Sigmoid colon (tissue), 3 donors: ENCODE measurements around the gene OTC.

ENCODE experiments used
- POLR2A ChIP-seq, 2 donors: fragments of 450-650 bp; IDR thresholded peaks; one replicate each; pipeline ENCODE4 v1.6.1; 2016; ENCODE audit warnings: antibody characterized with exemption in 2 of 2, mild to moderate bottlenecking in 2 of 2, moderate library complexity in 2 of 2
- TF ChIP-seq, protein P1 (sequence below), 4 experiments: fragments of 450-650 bp in 3 of 4; fragments of 200-600 bp in 1 of 4; IDR thresholded peaks; one replicate each; pipeline ENCODE4 v1.5.1; 2016 to 2019; ENCODE audit warnings: antibody characterized with exemption in 4 of 4, mild to moderate bottlenecking in 3 of 4, moderate library complexity in 2 of 4

DNA sequence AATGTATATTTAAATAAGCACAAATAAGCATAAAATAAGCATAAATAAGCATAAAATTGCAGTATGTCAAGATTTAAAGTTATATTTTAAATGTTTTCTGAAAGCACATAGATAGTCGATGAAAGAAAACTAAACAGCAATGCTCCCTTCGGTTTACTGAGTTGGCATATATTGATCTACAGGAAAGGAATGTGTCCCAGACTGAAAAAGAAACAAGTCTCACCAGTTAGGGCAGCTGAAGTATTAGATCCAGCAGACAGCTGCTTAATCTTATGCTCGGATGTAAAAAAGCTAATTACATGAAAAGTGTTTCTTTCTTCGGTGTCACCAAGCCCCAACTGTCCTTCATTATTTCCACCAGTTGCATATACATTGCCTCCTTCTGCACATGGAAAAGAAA is 33.8 kb upstream of the OTC start:
- no peak for TF ChIP-seq POLR2A (IDR thresholded peaks at IDR 0.05)
- TF ChIP-seq, protein P1, sequence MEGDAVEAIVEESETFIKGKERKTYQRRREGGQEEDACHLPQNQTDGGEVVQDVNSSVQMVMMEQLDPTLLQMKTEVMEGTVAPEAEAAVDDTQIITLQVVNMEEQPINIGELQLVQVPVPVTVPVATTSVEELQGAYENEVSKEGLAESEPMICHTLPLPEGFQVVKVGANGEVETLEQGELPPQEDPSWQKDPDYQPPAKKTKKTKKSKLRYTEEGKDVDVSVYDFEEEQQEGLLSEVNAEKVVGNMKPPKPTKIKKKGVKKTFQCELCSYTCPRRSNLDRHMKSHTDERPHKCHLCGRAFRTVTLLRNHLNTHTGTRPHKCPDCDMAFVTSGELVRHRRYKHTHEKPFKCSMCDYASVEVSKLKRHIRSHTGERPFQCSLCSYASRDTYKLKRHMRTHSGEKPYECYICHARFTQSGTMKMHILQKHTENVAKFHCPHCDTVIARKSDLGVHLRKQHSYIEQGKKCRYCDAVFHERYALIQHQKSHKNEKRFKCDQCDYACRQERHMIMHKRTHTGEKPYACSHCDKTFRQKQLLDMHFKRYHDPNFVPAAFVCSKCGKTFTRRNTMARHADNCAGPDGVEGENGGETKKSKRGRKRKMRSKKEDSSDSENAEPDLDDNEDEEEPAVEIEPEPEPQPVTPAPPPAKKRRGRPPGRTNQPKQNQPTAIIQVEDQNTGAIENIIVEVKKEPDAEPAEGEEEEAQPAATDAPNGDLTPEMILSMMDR (IDR thresholded peaks at IDR 0.05), result no peak
